GM11168 (cell line): ENCODE data around the gene BRWD1.

Source experiments
- in situ Hi-C: fragments of 300-500 bp; cut with MboI; formaldehyde crosslinking; loops from one replicate; pipeline ENCODE4 v1.12.0; 2022; ENCODE audit warnings: low sequenced_read_pairs; ENCODE audit not compliant: unreplicated experiment

The BRWD1 gene

DNA sequence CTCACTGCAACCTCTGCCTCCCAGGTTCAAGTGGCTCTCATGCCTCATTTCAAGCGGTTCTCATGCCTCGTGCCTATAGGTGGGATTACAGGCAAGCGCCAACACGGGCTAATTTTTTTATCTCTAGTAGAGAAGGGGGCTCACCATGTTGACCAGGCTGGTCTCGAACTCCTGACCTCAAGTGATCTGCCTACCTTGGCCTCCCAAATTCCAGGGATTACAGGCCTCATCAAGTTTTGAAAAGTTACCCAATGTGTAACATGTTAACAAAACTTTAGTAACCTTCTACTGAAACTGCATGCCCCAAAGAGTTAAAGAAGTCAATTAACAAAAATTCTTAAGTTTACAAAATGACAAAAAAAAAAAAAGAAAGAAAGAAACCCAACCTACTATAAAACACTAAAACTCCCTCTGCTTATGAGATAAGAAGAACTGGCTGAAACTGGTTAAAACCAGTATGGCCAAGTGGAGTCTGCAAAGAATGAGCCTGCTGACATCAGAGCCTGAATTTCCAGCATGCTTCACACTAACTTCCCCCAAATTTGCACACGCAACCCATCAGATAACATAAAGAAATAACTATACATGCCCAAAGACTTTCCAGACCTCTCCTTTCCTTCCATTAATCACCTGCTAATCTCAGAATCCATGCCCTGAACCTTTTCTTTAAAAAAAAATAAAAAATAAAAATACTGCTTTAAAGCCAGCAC, 104.7 kb downstream of the BRWD1 start:
- in situ Hi-C loops = no loop called here

DNA sequence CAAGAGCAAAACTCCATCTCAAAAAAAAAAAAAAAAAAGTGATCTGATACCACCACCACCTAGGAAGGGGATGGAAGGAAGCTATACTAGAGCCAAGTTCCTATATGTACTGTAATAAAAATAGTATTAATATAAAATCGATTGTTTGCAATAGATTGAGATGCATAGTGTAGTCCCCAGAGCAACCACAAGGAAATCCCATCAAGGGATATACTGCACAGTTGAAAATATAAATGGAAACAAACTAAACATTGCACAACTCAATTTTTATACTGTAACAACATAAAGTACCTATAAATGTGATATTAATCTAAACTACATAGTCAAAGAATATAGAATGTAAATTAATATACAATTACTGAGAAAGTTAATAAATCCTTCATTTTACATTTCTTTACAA, 109.3 kb downstream of the BRWD1 start:
- in situ Hi-C loops = no loop called here

DNA sequence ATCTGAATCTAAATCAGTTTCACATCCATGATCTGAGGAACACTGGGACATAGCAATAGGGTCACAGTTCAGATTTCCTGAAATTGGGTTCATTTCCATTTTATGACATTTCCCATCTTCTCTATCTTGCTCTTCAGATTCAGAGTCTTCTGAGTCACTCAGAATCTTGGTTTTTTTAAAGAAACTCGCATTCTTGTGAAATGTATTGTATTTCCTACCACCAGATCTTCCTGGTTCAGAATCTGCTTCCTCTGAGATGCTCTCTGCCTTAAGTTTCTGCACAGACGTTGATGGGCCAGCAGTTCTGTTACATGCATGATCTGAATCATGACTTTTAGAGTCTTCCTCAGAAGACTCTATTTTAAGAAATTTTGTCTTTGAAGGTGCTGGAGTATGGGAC, 114.6 kb downstream of the BRWD1 start:
- in situ Hi-C loops = no loop called here

DNA sequence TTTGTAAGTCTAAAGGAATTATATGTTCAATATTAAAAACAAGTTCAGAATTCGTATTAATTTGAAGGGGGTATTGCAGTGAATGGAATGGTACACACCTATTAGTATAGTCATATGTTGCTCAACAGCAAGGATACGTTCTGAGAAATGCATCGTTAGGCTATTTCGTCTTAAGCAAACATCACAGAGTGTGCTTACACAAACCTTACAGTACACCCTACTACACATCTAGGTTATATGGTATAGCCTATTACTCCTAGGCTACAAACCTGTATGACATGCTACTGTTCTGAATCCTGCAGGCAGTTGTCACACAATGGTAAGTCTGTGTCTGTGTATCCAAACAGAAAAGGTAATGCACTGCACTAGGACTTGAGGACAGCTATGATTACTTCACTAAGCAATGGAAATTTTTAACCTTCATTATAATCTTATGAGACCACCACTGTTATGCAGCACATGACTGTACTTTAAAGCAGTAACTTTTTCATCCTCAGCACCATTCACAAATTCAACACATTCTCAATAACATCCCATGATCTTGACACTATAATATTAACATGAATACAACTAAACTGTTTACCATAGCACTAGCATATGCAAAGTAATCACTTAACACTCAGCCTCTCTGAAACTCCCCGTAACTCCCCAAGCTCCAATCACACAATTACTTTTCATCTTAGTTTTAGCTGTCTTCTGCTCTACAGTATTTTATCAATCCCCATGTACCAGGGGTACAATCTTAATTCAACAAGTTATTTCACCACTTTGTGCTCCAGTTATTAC, 115.8 kb downstream of the BRWD1 start:
- in situ Hi-C loops = no loop called here

DNA sequence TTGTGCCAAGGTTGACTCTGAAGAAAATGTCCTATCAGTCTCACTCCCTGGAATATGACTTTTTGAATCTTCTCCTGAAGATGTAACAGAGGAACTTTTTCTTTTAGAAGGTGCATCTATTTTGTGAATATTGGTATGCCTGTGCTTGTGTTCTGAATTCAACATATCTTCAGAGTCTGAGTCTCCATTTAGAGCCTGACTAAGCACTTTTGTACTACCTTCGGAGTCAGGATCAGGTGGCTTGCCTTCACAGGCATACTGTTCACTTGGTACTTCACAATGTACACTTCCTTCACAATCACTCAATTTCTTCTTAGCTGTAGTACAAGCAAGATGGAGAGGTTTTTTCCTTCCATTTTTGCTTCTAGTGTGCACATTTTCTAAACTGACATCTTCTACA, 116.6 kb downstream of the BRWD1 start:
- in situ Hi-C loops = no loop called here

DNA sequence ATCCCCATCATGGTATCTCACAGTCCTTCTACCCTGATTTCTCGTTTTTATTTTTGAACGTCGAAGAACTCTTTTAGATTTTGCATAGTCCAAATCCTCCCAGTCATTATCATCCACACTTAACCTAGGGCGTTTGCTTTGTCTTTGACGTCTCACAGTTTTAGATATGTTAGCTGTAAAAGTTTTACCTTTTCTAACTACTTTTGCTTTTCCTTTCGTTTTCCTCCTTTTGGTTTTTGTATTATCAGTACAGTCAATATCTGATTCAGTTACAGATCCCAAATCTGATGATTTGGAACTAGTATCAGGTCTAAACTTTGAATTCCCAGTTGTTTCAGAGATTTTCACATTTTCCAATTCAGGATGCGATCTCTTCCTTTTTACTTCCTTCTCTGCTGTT, 117.1 kb downstream of the BRWD1 start:
- in situ Hi-C loops = no loop called here

DNA sequence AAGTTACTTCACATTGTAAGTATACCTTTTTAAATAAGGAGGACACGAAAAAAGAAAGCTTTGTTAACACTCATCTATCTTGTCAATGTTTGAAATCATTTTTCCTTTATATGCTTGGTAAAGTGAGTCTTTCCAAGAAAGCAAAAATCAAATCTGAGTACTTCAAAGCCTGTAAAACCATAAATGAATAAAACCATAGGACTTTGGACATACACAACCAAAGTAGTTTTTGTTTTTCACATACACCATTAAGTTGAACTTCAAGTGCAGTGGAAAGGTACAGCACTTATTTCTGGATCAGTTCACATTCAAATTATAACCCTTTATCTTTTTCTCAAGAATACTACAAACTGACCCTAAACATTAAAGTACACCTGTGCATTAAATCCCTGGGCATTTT, 120.1 kb downstream of the BRWD1 start:
- in situ Hi-C loops = no loop called here

DNA sequence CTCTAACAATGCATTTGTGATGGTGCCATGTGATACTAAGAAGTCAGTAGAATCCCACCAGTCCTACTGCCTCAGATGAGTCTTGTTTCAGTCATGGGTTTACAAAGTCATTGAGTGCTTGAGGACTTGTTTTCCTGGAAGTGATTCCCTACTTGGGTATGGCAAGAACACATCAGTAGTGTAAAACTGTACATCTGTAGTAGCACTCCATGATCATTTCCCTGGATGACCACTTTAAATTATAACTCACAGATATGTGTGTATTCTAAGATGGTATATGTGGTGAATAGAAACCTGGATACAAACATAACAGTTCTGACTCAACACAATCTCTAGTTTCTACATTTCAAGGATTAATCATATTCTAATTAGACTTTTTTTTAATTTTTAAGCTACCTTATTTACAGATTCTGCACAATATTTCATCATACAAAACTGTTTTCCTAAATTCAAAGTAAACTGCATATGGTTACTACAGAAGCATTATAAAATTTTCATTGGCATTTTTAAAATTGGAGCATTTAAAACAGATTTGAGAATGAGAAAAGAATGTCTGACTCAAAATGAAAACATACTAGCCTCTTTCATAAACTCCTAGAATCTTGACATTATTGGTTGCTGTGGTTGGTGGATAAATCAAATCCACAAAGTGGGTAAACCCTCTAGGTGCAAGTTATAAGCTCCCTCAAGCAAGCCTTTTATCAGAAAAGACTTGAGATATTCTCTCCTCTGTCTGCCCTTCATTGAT, 123.4 kb downstream of the BRWD1 start:
- in situ Hi-C loops = no loop called here

DNA sequence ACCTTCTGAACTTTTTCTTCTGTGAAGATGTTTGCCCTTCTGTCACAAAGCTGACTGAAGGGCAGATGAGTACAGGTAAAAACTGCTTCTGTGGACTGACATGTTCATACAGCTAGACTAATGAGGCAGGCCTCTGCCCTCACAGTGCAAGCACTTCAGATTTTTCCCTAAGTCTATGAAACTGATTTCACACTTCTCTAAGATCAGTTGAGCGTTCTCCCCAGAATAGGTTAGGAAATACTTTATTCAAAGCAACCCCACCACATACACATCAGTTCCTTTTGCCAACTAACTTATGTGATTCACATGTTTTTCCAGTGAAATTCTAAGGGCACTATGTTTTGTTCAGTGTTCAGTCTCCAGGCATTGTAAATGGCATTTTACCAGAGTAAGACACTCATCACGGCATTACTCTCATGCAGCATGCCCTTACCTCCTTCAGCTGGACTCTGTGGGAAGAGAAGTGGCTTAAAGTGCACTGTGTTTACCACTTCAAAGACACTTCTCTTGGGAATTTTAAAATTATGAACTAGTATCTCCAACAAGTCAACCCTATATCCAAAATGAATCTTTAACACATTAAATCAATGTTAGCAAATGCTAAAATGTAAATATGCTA, 124.8 kb downstream of the BRWD1 start:
- in situ Hi-C loops = no loop called here

DNA sequence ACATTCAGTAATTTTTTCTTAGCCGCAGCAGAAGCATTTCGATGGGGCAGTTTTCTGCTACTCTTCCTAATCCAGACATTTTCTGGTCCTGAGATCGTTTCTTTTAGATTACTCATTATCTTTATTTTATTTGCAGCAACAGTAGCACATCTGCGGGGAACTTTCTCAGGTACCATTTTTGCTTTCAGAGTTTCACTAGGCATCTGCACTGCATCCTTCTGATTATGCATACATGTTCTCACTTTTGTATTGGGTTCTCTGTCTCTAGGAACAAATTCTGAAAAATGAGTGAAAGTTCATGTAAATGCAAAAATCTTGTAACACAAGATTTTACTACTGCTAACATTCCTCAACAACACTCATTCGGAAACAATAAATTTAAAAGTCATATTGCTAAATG, 126.3 kb downstream of the BRWD1 start:
- in situ Hi-C loops = no loop called here

DNA sequence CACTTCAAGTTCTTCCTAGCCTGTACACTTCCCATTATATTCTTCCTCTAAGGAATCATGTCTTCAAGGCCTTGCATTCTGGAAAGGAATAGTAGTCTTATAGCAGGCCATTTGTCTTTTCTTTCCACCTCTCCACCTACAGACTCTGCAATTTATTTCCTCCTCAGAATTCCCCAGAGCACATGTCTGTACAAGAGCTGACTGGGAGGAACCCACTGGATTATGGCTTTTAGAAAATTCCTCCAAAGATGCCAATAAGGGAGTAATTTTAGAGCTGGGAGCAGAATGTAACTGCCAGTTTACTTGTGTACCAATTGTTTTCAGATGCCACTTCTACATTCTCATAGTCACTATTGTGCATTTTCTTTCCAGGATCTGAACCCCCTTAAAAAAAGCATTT, 126.8 kb downstream of the BRWD1 start:
- in situ Hi-C loops = no loop called here

DNA sequence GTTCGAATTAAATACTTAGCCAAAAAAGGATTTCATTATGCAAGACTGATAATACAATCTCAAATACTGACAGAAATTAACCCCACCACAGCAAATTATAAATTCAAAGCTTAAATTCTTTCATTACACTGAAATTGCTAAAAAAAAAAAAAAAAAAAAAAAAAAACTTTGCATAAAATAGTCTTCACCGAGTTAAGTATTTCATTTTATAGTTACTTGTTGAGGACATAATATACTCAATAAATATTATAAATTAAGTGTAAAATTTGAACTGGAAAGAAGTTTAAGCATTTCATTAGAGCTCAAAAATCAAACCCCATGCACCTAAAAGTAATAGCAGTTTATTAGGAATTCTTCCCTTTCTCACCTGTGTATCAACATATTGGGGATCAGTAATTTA, 128.3 kb downstream of the BRWD1 start:
- in situ Hi-C loops = no loop called here

DNA sequence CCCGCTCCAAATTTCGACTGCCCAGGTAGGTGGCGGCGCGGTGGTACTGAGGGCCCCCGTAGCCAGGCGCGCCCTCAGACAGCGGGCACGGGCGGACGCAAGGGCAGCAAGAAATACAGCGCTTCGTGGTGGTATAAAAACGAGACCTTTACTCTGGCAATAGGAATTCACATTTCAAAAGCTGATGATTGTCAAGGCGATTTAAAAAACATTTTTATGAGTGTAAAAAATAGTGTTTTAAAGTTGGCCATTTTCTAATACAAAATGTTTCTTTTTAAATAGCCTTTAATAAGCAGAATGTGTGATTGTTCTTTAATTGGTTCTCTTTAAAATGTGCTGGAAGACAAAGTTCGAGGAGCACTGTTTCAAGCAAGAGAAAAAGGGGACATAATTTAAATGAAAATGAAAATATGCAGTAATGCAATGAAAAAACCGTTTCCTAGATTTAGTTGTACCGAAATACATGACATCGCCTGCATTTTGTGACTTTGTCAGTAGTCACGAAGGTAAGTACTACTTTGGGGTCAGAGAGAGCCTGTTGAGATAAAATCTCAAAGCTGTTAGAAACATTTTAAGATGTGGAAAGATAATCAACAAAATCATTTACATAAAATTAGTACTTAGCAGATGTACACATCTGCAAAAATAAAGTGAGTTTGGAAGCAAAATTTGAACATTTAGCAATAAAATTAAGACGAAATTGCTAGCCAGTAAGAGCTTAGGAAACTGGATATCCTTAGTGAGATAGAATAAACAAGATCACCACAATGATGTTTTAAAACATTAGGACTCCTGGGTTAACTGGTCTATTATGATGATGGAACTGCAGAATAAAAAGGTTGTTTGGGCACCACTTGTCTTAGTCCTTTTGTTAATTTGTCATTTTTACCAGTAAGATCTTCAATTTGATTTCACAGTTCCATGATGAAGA, 129.1 kb downstream of the BRWD1 start:
- in situ Hi-C loops = no loop called here

DNA sequence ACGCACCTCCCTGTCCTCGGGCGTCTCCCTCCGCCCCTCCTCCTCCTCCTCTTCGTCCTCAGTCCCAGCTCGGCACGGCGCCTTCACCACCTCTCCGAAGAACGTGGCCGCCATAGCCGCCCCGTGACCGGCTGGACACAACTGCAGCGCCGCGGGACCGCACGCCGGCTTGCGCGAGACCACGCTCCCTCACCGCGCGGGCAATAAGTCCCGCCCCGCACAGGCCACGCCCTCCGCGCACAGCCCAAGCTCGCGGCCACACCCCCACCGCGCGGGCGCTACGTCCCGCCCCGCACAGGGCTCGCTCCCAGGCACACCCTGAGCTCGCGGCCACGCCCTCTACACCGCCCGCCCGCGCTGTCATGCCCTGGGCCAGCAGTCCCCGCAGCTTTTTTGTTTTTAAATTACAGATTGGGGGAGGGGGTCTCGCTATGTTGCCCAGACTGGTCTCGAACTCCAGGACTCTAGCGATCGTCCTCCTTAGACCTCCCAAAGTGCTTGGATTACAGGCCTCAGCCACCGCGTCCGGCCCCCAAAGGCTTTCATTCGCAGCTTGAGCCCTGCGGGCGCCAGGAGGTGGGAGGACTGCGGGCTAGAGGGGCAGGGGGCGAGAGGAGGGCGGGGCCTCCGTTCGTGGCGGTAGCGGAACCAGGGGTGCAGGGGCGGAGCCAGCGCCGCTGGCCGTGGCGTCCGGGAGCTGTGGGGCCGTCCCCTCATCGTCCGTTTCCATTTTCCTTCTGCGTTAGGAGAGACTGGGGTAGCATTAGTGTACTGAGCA, 130.0 kb downstream of the BRWD1 start, which contains the start of gene PSMG1:
Gene PSMG1, minus strand, starts transcription at position 180 of the 778 bp plus-strand sequence. Its CDS starts 66 bp downstream, at position 114.
- in situ Hi-C loops = no loop called here

DNA sequence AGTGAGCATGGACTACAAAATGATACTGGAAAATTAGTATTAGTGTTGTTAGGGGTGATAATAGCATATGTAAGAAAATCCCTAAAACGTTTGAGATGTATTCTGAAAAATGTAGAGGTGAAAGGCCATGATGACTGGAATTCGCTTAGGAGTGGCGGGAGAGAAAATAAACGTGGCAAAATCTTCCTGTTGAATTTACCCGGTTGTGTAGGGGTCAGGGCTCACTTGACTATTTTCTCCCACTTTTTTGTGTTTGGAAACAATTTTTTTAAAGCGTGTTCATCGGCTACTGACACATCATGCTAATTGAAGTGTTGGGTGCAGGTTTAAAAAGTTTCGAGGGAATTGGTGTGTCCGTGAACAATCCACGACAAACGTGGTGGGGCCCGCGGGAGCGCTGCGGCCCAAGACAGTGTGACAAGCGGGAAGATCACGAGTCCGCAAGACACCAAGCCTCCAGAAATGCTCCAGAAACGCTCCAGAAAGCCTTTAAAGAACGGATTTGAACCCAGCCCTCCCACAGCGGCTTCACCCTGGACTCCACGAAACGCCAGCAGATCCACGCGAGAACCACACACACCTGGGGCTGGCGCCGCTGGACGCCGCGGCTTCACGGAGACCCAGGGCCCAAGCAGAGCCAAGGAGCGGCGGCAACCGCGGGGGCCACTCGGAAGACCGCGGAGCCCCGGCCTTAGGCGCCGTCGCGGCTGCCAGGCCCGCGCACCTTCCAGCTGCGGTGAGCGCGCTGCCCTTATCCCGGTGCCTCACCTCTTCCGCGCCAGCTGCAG, 130.8 kb downstream of the BRWD1 start:
- in situ Hi-C loops = no loop called here

DNA sequence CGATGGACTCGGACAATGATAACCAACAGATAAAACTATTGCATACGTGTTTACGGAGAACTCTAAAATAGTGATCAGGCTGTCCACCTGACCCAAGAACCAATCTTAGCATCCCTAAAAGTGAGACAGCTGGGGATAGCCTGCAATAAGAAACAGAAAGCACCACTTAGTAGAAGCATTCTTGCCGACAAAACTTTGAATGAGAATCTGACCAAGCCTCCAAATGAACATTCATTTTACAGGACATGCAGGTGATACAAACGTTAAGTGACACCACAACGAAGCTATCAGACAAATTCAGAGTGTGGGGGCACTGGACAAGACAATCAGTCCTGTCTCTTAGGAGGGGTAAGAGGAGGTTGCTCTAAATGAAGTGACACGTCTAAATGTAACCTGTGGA, 131.4 kb downstream of the BRWD1 start:
- in situ Hi-C loops = no loop called here

DNA sequence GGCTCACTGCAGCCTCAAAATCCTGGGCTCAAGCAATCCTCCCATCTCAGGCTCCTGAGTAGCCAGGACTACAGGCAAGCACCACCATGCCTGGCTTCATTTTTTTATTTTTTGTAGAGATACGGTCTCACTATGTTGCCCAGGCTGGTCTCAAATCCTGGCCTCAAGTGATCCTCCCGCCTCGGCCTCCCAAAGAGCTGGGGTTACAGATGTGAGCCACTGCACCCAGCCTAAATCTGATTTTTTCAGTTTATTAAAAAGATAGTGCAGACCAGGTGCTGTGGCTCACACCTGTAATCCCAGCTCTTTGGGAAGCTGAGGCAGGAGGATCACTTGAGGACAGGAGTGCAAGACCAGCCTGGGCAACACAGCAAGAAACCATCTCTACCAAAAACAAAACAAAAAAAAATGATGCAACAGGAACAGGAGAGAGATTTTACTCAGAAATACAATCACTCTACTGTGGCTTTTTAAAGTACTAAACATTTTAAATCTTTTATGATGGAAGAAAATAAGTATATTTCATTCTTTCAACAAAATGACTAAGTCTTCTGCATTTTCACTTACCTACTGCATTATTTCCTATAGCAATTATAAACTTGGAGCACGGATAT, 132.1 kb downstream of the BRWD1 start:
- in situ Hi-C loops = no loop called here
